Measurements from ENCODE around the gene NETO1.

Gene NETO1

GRCh38 chr18:72727038-72727655 lies 140.6 kb downstream of the NETO1 start:
- DNase-seq (ENCODE audit: low read depth): no peak

- DNase-seq (ENCODE audit: low read depth): no peak
Measured at GRCh38 chr18:72726201-72726600, 141.6 kb downstream of the NETO1 start.

GRCh38 chr18:72721330-72721729 lies 146.5 kb downstream of the NETO1 start:
- DNase-seq (ENCODE audit: low read depth): no peak

- no peak for DNase-seq (ENCODE audit: low read depth)
Measured at GRCh38 chr18:72720116-72720515, 147.7 kb downstream of the NETO1 start.

GRCh38 chr18:72704202-72704601 lies 163.6 kb downstream of the NETO1 start:
- no peak for DNase-seq (ENCODE audit: low read depth)

- DNase-seq (ENCODE audit: low read depth): no peak
Measured at GRCh38 chr18:72700961-72701710, 166.7 kb downstream of the NETO1 start.

- DNase-seq (ENCODE audit: low read depth): no peak
Measured at GRCh38 chr18:72697706-72698105, 170.1 kb downstream of the NETO1 start.

- no peak for DNase-seq (ENCODE audit: low read depth)
Measured at GRCh38 chr18:72692595-72692994, 175.2 kb downstream of the NETO1 start.
